CD14-positive monocyte (primary cell): ENCODE data around the gene HS6ST1. TPM values are rescaled to one million over a fixed set of nuclear protein-coding genes. Genes with fewer than 3 reads are reported as not detected.
"Not testable (repeated sequence)": the region's sequence is repeated elsewhere in the genome, so short reads cannot be mapped to it uniquely, and the experiment has no call there.

Experiments used
- DNase-seq, 3 donors: peaks; one replicate each; pipeline ENCODE4 v3.0.0-alpha.2; 2011 to 2022
- H2AFZ ChIP-seq: 2 replicates; pipeline ENCODE4 v1.6.0; 2012; ENCODE audit warnings: mild to moderate bottlenecking, low read depth, low read length, inconsistent platforms; ENCODE audit not compliant: insufficient read depth, poor library complexity, severe bottlenecking
- H3K27ac ChIP-seq, 2 donors: 1 replicate in 1 of 2; 2 replicates in 1 of 2; pipeline ENCODE4 v1.5.1; 2012 to 2013; ENCODE audit warnings: low read length in 2 of 2, control low read depth in 1 of 2, inconsistent platforms in 1 of 2, low read depth in 1 of 2, mild to moderate bottlenecking in 1 of 2
- H3K27me3 ChIP-seq, 2 donors: one replicate each; pipeline versions ENCODE4 v1.6.0 to v1.6.1; 2011 to 2013; ENCODE audit warnings: low read length in 2 of 2; ENCODE audit not compliant: control insufficient read depth in 2 of 2, insufficient read depth in 2 of 2
- H3K36me3 ChIP-seq, 2 donors: replicated peaks in 1 of 2; 1 replicate in 1 of 2; 2 replicates in 1 of 2; pipeline versions ENCODE4 v1.5.1 to v1.6.1; 2012 to 2013; ENCODE audit warnings: low read length in 2 of 2, control low read depth in 1 of 2, inconsistent platforms in 1 of 2, mild to moderate bottlenecking in 1 of 2; ENCODE audit not compliant: insufficient read depth in 2 of 2, control insufficient read depth in 1 of 2
- H3K4me1 ChIP-seq, 2 donors: 1 replicate in 1 of 2; 2 replicates in 1 of 2; pipeline versions ENCODE4 v1.5.1 to v1.6.1; 2012 to 2013; ENCODE audit warnings: low read length in 2 of 2, control low read depth in 1 of 2, inconsistent platforms in 1 of 2, mild to moderate bottlenecking in 1 of 2, moderate library complexity in 1 of 2; ENCODE audit not compliant: insufficient read depth in 2 of 2, control insufficient read depth in 1 of 2
- H3K4me2 ChIP-seq: replicated peaks from 2 replicates; pipeline ENCODE3; 2012; ENCODE audit warnings: low read length, moderate library complexity, mild to moderate bottlenecking; ENCODE audit not compliant: poor library complexity, severe bottlenecking; ENCODE audit errors: extremely low read depth
- H3K4me3 ChIP-seq, 3 experiments: fragments of 200-600 bp in 1 of 3; sonication (generic) in 1 of 3; replicated peaks in 1 of 3; 1 replicate in 2 of 3; 2 replicates in 1 of 3; pipeline ENCODE4 v1.5.1; 2011 to 2013; ENCODE audit warnings: low read length in 3 of 3, mild to moderate bottlenecking in 3 of 3, control low read depth in 2 of 3, low read depth in 2 of 3, inconsistent platforms in 1 of 3, moderate library complexity in 1 of 3
- H3K79me2 ChIP-seq: 2 replicates; pipeline ENCODE4 v1.6.0; 2012; ENCODE audit warnings: mild to moderate bottlenecking, control low read depth, inconsistent platforms, low read length, moderate library complexity; ENCODE audit not compliant: insufficient read depth
- H3K9ac ChIP-seq: 2 replicates; pipeline ENCODE4 v1.6.0; 2017; ENCODE audit warnings: low read length, mild to moderate bottlenecking; ENCODE audit not compliant: insufficient read depth, poor library complexity, severe bottlenecking
- H3K9me3 ChIP-seq, 2 donors: replicated peaks in 1 of 2; 1 replicate in 1 of 2; 2 replicates in 1 of 2; pipeline versions ENCODE4 v1.5.1 to v1.6.1; 2012 to 2013; ENCODE audit warnings: low read length in 2 of 2, control low read depth in 1 of 2; ENCODE audit not compliant: control insufficient read depth in 1 of 2, insufficient read depth in 1 of 2
- H4K20me1 ChIP-seq: 2 replicates; pipeline ENCODE4 v1.6.0; 2012; ENCODE audit warnings: mild to moderate bottlenecking, low read length, control low read depth, moderate library complexity; ENCODE audit not compliant: insufficient read depth
- H3K27ac Mint-ChIP-seq, 7 donors: one replicate each; pipeline ENCODE4 v1.8.0; 2020; ENCODE audit warnings: mild to moderate bottlenecking in 7 of 7, mixed read lengths in 7 of 7, moderate library complexity in 6 of 7, inconsistent platforms in 2 of 7
- H3K27me3 Mint-ChIP-seq, 3 donors: one replicate each; pipeline ENCODE4 v1.8.0; 2021 to 2022; ENCODE audit warnings: low read depth in 3 of 3, mild to moderate bottlenecking in 3 of 3, mixed read lengths in 3 of 3, moderate library complexity in 3 of 3, inconsistent platforms in 1 of 3
- H3K36me3 Mint-ChIP-seq, 2 donors: one replicate each; pipeline ENCODE4 v1.8.0; 2020; ENCODE audit warnings: mixed read lengths in 2 of 2, inconsistent platforms in 1 of 2, mild to moderate bottlenecking in 1 of 2
- H3K4me1 Mint-ChIP-seq: one replicate; pipeline ENCODE4 v1.8.0; 2020; ENCODE audit warnings: mild to moderate bottlenecking, mixed read lengths
- H3K4me3 Mint-ChIP-seq, 2 donors: one replicate each; pipeline ENCODE4 v1.8.0; 2020; ENCODE audit warnings: mild to moderate bottlenecking in 2 of 2, mixed read lengths in 2 of 2, moderate library complexity in 1 of 2
- H3K9me3 Mint-ChIP-seq, 7 donors: one replicate each; pipeline ENCODE4 v1.8.0; 2020 to 2022; ENCODE audit warnings: mixed read lengths in 7 of 7, mild to moderate bottlenecking in 6 of 7, moderate library complexity in 6 of 7, inconsistent platforms in 2 of 7
- WGBS: methylation state at CpG from one replicate; pipeline ENCODE4 v1.1.5; 2013; ENCODE audit warnings: missing lambda C conversion rate; ENCODE audit not compliant: insufficient coverage; 5-methylcytosine and 5-hydroxymethylcytosine counted together
- intact Hi-C, 2 donors: fragments of 100-400 bp; cut with micrococcal nuclease; formaldehyde crosslinking; loops; one replicate each; pipeline versions ENCODE4 v1.15.0 to v1.15.1; 2023
- polyA plus RNA-seq, 3 donors: library from polyadenylated mRNA; depleted of rRNA in 1 of 3; unstranded in 2 of 3; stranded (reverse) in 1 of 3; fragments of 300-500 nt in 2 of 3; fragments of >200 nt in 1 of 3; fragmentation: Illumina TruSeq in 2 of 3; gene quantifications; 1 replicate in 2 of 3; 2 replicates in 1 of 3; pipeline ENCODE4 v1.2.3, GENCODE V29; 2012 to 2021

HS6ST1 gene
- polyA plus RNA-seq, 3 donors, result 2.9 to 5.4 (median 4.0) TPM

DNA sequence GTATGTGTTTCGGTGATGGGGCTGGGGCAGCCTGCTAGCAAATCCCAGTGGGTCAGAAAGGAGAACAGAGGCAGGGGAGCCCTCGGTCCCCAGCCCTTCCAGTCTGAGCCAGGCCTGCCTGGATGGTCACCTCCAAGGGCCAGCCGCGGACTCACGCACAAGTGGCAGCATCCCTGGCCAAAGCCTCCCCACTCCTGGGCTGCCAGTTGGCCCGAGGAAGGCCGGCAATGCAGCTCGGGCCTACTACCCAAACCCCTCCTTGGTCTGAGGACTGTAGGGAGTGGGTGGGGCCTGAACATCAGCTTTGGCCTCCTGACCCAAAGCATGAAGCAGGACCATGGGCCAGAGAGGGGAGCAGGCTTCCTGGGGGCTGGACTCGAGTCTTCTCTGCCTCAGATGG is 51.5 kb downstream of the HS6ST1 start:
- H4K20me1 ChIP-seq, H3K9ac ChIP-seq, H3K9me3 ChIP-seq, H3K9me3 Mint-ChIP-seq, H3K4me2 ChIP-seq, H3K36me3 ChIP-seq, H3K27me3 ChIP-seq, H3K4me3 Mint-ChIP-seq, H2AFZ ChIP-seq, H3K79me2 ChIP-seq, intact Hi-C loops, H3K4me3 ChIP-seq, H3K27ac Mint-ChIP-seq, H3K4me1 Mint-ChIP-seq, DNase-seq, H3K27ac ChIP-seq, H3K4me1 ChIP-seq, H3K27me3 Mint-ChIP-seq: not testable (repeated sequence)
- peaks cover 7 to 14% of the 10 kb centered on the region in 2 donors for H3K36me3 Mint-ChIP-seq
- WGBS, result no CpG with 5 or more reads among the region's 9 CpGs

DNA sequence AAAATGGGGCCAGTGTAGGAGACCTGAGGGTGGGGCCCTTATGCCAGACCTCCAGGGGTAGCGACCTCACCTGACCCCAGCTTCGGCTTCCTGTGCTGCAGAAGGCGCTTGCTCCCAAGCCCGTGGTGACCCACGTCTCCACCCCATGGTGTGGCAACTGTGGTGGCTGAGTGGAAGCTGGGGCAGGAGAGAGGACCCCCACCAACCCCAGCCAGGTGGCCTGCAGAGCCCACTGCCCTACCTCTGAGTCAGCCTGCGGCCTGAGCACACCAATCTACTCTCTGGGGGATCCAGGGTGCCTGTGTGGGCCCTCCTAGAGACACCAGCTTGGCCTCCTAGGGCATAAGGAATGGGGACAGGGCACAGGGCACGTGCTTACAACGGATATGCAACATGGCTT is 52.2 kb downstream of the HS6ST1 start:
- H3K4me2 ChIP-seq, H3K36me3 ChIP-seq, H3K9me3 ChIP-seq, H3K9me3 Mint-ChIP-seq, H3K4me1 ChIP-seq, H3K27ac ChIP-seq, intact Hi-C loops, H3K4me3 Mint-ChIP-seq, H3K9ac ChIP-seq, H3K79me2 ChIP-seq, DNase-seq, H3K27me3 ChIP-seq, H3K27me3 Mint-ChIP-seq, H3K4me1 Mint-ChIP-seq, H2AFZ ChIP-seq, H3K4me3 ChIP-seq, H4K20me1 ChIP-seq: not testable (repeated sequence)
- 67% methylated on average over 5 of the region's 8 CpGs for WGBS
- H3K36me3 Mint-ChIP-seq, result peaks cover 7 to 14% of the 10 kb centered on the region in 2 donors
- H3K27ac Mint-ChIP-seq, result peak overlapping the region in 1 of 7 donors; percentile 65

DNA sequence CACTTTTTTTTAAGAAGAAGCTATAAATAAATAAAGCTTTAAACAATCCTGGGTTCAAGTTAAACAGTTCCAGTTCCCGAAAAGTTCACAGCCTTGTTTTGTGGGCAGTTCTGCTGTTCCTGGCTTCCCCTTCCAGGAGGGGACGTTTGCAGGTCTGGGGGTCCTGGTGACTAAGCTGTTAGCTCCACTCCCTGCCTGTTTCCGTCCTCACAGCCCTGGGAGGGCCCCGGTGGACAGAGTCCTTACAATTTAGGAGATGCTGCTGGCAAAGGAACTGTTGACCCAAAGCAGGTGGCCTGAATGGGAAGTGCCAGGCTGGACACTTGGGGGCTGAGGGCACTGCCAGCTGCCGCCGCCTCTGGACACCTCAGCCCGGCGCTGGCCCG is 53.1 kb downstream of the HS6ST1 start:
- H3K4me1 Mint-ChIP-seq, DNase-seq, H3K4me3 Mint-ChIP-seq, H3K9ac ChIP-seq, H3K36me3 ChIP-seq, H3K27ac ChIP-seq, intact Hi-C loops, H3K27ac Mint-ChIP-seq, H3K79me2 ChIP-seq, H3K27me3 ChIP-seq, H2AFZ ChIP-seq, H3K9me3 ChIP-seq, H3K4me1 ChIP-seq, H3K4me2 ChIP-seq, H3K9me3 Mint-ChIP-seq, H3K27me3 Mint-ChIP-seq, H4K20me1 ChIP-seq, H3K4me3 ChIP-seq: not testable (repeated sequence)
- peaks cover 7 to 14% of the 10 kb centered on the region in 2 donors for H3K36me3 Mint-ChIP-seq
- WGBS, result 100% methylated on average over 1 of the region's 9 CpGs
